ENCODE results near the gene OSGIN1. TPM values are rescaled to one million over a fixed set of nuclear protein-coding genes. Genes with fewer than 3 reads are reported as not detected.

OSGIN1 gene
- total and polyA plus RNA-seq, 2 of the 8 experiments (the other 6 are each of a cell fraction or from before 2014, with no cell fraction given): 0.58 to 0.76 TPM

GRCh38 chr16:83942074-83942473, 11.0 kb upstream of the OSGIN1 start:
- Histone ChIP-seq H4K91ac (replicated peaks; ENCODE audit: insufficient read length, low read length) (no peak overlapping the region), H3K4me3 (ENCODE audit: extremely low read depth in 1 of 4, insufficient read depth in 2 of 4, low read depth in 3 of 4, low read length in 4 of 4) (no peak overlapping the region), H3K56ac (replicated peaks; ENCODE audit: insufficient read length, low read depth, low read length) (no peak overlapping the region), H4K8ac (ENCODE audit: extremely low read depth, insufficient read depth, low read length) (no peak overlapping the region), H3K9ac (replicated peaks in 1 of 4; ENCODE audit: extremely low read depth in 1 of 4, low read depth in 3 of 4, low read length in 3 of 4) (no peak overlapping the region), H2BK15ac (ENCODE audit: low read length) (no peak overlapping the region), H2BK120ac (replicated peaks; ENCODE audit: low read depth, low read length) (no peak overlapping the region), H3K27ac (ENCODE audit: low read depth, low read length) (no peak overlapping the region), H4K5ac (ENCODE audit: insufficient read length, low read depth, low read length) (no peak overlapping the region), H3K18ac (ENCODE audit: extremely low read depth, low read length) (no peak overlapping the region), H3K4ac (replicated peaks; ENCODE audit: insufficient read length, low read depth, low read length) (no peak overlapping the region), H2AK5ac (ENCODE audit: low read depth, low read length) (no peak overlapping the region), H2BK20ac (ENCODE audit: low read length) (no peak overlapping the region), H3K27me3 (replicated peaks in 1 of 4; ENCODE audit: control insufficient read depth in 3 of 4, extremely low read depth in 1 of 4, insufficient read depth in 3 of 4, low read length in 3 of 4) (no peaks in the 10 kb centered on the region; a peak in 2 of 7 replicates), H3K14ac (ENCODE audit: insufficient read length) (no peak overlapping the region), H3K79me2 (ENCODE audit: control insufficient read depth in 1 of 2, insufficient read depth in 2 of 2, low read length in 2 of 2) (no peaks in the 10 kb centered on the region), H3K23ac (ENCODE audit: insufficient read length) (no peak overlapping the region), H3K4me2 (ENCODE audit: insufficient read depth in 1 of 2, low read depth in 2 of 2, low read length in 2 of 2) (no peak overlapping the region), H2AFZ (ENCODE audit: low read length) (no peak overlapping the region), H3K4me1 (replicated peaks in 1 of 4; ENCODE audit: control insufficient read depth in 3 of 4, insufficient read depth in 4 of 4, low read length in 3 of 4) (peaks cover 0 to 5% (median 3%) of the 10 kb centered on the region in 4 experiments; a peak in 3 of 7 replicates), H3K79me1 (ENCODE audit: low read depth, low read length) (no peaks in the 10 kb centered on the region), H4K20me1 (replicated peaks in 1 of 2; ENCODE audit: control insufficient read depth in 1 of 2, insufficient read depth in 2 of 2, low read length in 2 of 2) (peaks cover 0 to 8% of the 10 kb centered on the region in 2 experiments), H2BK12ac (ENCODE audit: low read depth, low read length) (no peak overlapping the region), H2BK5ac (ENCODE audit: low read depth, low read length) (no peak overlapping the region), H3K36me3 (ENCODE audit: control insufficient read depth in 2 of 4, insufficient read depth in 4 of 4, low read length in 3 of 4) (no peaks in the 10 kb centered on the region), H3K9me3 (ENCODE audit: insufficient read depth in 2 of 2, low read depth in 1 of 2, low read length in 1 of 2) (no peaks in the 10 kb centered on the region), H3K23me2 (ENCODE audit: low read depth, low read length) (no peaks in the 10 kb centered on the region)
- TF ChIP-seq SRF (IDR thresholded peaks at IDR 0.05; ENCODE audit: low read depth, low read length): no peak
- no peak for TF ChIP-seq FOSL1 (IDR thresholded peaks at IDR 0.05; ENCODE audit: insufficient read depth, low read depth, low read length)
- ChIA-PET POLR2A (ENCODE audit: partially characterized antibody) (no interaction called here), CTCF (ENCODE audit: partially characterized antibody) (no interaction called here)
- WGBS, 2 experiments (ENCODE audit: extremely low coverage in 1 of 2, insufficient coverage in 1 of 2, insufficient read length in 1 of 2, insufficient replicate concordance in 2 of 2, low coverage in 1 of 2, low lambda C conversion rate in 2 of 2, missing lambda C conversion rate in 1 of 2): 94% methylated on average over 10 of the region's 14 CpGs; no CpG with 5 or more reads in 1 of the 2 experiments
- DNase-seq (ENCODE audit: low read depth in 1 of 2, low spot score in 2 of 2): no peak
- no peak for FAIRE-seq

All from H1 (cell line).